Right lobe of liver (tissue), 6 donors: ENCODE results near the gene PTPRN. TPM values are rescaled to one million over a fixed set of nuclear protein-coding genes. Genes with fewer than 3 reads are reported as not detected.

Source experiments
- ATAC-seq, 4 donors: fragments of 200-7000 bp; cut with Tn5 transposase; one replicate each; pipeline ENCODE4 v1.9.1; 2020; ENCODE audit warnings: mild to moderate bottlenecking in 4 of 4, moderate library complexity in 4 of 4
- DNase-seq, 3 donors: peaks; one replicate each; pipeline ENCODE4 v3.0.0-alpha.2; 2020
- H3K27ac ChIP-seq, 3 donors: fragments of 200-600 bp; one replicate each; pipeline ENCODE4 v1.8.0; 2022
- H3K27me3 ChIP-seq, 2 donors: fragments of 200-600 bp; one replicate each; pipeline ENCODE4 v1.8.0; 2022
- H3K36me3 ChIP-seq, 4 donors: fragments of 200-600 bp; sonication (generic) in 1 of 4; one replicate each; pipeline versions ENCODE4 v1.5.1 to v1.8.0; 2017 to 2022; ENCODE audit warnings: control low read depth in 1 of 4
- H3K4me1 ChIP-seq, 4 donors: fragments of 200-600 bp; sonication (generic) in 1 of 4; one replicate each; pipeline versions ENCODE4 v1.5.1 to v1.8.0; 2017 to 2022; ENCODE audit warnings: control low read depth in 1 of 4
- H3K4me3 ChIP-seq, 3 donors: fragments of 200-600 bp; one replicate each; pipeline ENCODE4 v1.8.0; 2022
- H3K9me3 ChIP-seq, 4 donors: fragments of 200-600 bp; sonication (generic) in 1 of 4; one replicate each; pipeline versions ENCODE4 v1.5.1 to v1.8.0; 2017 to 2022; ENCODE audit warnings: control low read depth in 1 of 4
- POLR2A ChIP-seq: fragments of 450-650 bp; IDR thresholded peaks from one replicate; pipeline ENCODE4 v1.6.1; 2017; ENCODE audit warnings: antibody characterized with exemption, mild to moderate bottlenecking
- WGBS: methylation state at CpG from one replicate; pipeline ENCODE4 v1.1.6; 2018; ENCODE audit warnings: low coverage, low lambda C conversion rate; ENCODE audit not compliant: insufficient coverage; ENCODE audit errors: missing lambda C conversion rate; 5-methylcytosine and 5-hydroxymethylcytosine counted together
- intact Hi-C, 2 donors: fragments of 100-400 bp; cut with DNase I; formaldehyde crosslinking; loops; one replicate each; pipeline versions ENCODE4 v1.11.2 to v1.14.1; 2022
- total RNA-seq, 6 experiments: library from RNA; depleted of rRNA in 2 of 6; stranded (reverse); fragments of >200 nt in 2 of 6; fragmentation: NEBNext Ultra II Directional in 3 of 6; extraction: Animal tissue kit (Norgen Biotek cat#: 25700) in 3 of 6; gene quantifications; one replicate each; pipeline versions ENCODE4 v1.1.0 to v1.2.4, GENCODE V29; 2016 to 2023
- TF ChIP-seq, protein P1 (sequence below), 4 donors: fragments of 200-600 bp in 3 of 4; fragments of 450-650 bp in 1 of 4; IDR thresholded peaks; one replicate each; pipeline versions ENCODE4 v1.5.1 to v1.8.0; 2016 to 2022; ENCODE audit warnings: antibody characterized with exemption in 4 of 4, mild to moderate bottlenecking in 2 of 4
- donor health status: DM: no; HTN: yes; CAD: no.
- donor health status: DM: no; HTN: no; CAD: no.
- donor health status: DM: no; HTN: no; CAD: no.
- donor health status: DM: no; HTN: yes; CAD: no.
- donor health status: DM: no; HTN: yes; CAD: no.

Gene PTPRN
- total RNA-seq, 6 experiments from 2014 or later: 0.31 TPM; not detected in 5

DNA sequence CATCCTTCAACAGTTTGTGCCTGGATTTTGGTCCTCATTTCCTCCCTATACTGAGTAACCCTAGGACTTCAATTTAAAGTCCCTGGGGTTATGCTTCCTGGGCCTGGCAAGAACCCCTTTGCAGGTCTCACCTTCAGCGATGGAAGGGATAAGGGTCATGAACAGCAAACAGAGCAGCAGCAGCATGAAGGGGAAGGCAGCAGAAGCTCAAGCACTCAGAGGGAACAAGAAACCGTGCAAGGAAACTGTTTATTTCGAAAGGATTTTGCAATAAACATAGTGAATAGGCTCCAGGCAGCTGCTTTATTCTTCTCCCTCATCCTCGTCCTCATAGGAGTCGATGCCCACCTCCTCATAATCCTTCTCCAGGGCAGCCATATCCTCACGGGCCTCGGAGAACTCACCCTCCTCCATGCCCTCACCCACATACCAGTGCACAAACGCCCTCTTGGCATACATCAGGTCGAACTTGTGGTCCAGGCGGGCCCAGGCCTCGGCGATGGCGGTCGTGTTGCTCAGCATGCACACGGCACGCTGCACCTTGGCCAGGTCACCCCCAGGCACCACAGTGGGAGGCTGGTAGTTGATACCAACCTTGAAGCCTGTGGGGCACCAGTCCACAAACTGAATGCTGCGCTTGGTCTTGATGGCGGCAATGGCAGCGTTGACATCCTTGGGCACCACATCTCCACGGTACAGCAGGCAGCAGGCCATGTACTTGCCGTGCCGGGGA lies 59.0 kb downstream of the PTPRN start:
- Histone ChIP-seq H3K9me3 (no peaks in the 10 kb centered on the region), H3K4me3 (peak overlapping the region in 1 of 3 donors; percentile 17), H3K27ac (peak overlapping the region; percentile 76 to 94 (median 85)), H3K4me1 (peaks cover 2 to 51% (median 30%) of the 10 kb centered on the region in 4 donors), H3K27me3 (no peaks in the 10 kb centered on the region), H3K36me3 (peaks cover 0 to 5% (median 2%) of the 10 kb centered on the region in 4 donors)
- no peak for ATAC-seq
- intact Hi-C loops: no loop called here
- TF ChIP-seq, protein P1, sequence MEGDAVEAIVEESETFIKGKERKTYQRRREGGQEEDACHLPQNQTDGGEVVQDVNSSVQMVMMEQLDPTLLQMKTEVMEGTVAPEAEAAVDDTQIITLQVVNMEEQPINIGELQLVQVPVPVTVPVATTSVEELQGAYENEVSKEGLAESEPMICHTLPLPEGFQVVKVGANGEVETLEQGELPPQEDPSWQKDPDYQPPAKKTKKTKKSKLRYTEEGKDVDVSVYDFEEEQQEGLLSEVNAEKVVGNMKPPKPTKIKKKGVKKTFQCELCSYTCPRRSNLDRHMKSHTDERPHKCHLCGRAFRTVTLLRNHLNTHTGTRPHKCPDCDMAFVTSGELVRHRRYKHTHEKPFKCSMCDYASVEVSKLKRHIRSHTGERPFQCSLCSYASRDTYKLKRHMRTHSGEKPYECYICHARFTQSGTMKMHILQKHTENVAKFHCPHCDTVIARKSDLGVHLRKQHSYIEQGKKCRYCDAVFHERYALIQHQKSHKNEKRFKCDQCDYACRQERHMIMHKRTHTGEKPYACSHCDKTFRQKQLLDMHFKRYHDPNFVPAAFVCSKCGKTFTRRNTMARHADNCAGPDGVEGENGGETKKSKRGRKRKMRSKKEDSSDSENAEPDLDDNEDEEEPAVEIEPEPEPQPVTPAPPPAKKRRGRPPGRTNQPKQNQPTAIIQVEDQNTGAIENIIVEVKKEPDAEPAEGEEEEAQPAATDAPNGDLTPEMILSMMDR (IDR thresholded peaks at IDR 0.05): no peak
- TF ChIP-seq POLR2A: no peak
- no peak for DNase-seq
- WGBS: 63% methylated on average over 15 of the region's 22 CpGs

DNA sequence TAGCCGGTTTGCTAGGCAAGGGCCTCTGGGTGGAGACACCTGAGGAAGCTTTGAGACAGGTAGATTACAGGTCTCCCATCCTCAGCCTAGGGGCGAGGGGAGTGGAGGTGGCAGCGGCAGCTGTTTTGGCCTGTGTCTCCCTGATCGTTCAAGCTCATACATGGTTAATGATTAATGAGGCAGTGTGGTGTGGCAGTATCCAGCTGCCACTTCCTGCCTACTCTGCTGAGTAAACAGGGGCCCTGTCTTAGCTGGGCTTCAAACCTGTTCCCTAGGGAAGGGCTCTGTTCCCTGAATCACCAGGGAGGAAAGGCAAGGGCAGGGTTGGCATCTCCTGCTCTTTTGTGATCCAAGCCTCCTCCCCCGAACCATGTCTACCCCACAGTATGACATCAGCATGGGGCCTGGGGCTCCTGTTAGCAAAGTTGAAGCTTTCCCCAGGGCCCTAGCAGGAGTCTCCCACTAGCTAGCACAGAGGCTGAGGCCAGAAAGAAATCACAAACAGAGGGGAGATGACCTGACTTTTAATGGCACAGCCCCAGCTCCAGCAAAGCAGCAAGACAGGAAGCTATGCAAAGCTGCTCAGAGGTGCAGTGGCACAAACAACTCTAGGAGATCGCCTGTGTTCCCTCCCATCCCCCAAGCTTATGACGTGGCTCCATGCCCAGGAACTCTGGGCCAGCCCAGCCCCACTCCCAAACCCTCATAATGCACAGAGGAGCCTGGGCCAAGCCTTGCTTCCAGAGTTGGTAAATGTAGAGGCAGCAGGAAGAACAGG lies 59.8 kb downstream of the PTPRN start:
- ATAC-seq (peak; percentile 67 to 76 (median 73)), DNase-seq (peak; percentile 83 to 91 (median 90))
- Histone ChIP-seq H3K4me1 (peaks cover 2 to 57% (median 30%) of the 10 kb centered on the region in 4 donors), H3K27ac (peak overlapping the region; percentile 76 to 94 (median 85)), H3K4me3 (peak overlapping the region in 1 of 3 donors; percentile 17), H3K9me3 (no peaks in the 10 kb centered on the region), H3K27me3 (no peaks in the 10 kb centered on the region), H3K36me3 (peaks cover 0 to 5% (median 2%) of the 10 kb centered on the region in 4 donors)
- WGBS: 0% methylated on average over 4 of the region's 7 CpGs
- intact Hi-C loops: no loop called here
- peak; percentile 76 for TF ChIP-seq POLR2A
- TF ChIP-seq, protein P1 (IDR thresholded peaks at IDR 0.05): no peak

DNA sequence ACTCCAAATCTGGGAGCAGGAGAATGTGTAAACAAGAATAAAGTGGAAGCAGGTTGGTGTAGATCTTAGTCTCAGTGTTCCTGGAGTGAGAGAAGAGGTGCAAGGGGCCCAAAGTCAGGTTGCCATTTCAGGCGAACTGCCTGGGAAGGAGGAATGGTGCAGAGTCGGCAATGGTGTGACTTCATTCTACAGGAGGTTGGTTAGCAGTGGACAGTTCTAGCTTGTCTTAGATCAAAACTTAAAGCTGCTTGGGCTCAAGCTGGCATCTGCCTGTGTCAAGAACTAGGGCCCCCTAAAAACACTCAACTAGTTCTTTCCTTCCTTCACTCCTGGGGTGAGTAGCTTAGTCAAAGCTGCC lies 60.4 kb downstream of the PTPRN start:
- Histone ChIP-seq H3K4me1 (peaks cover 2 to 57% (median 30%) of the 10 kb centered on the region in 4 donors), H3K27me3 (no peaks in the 10 kb centered on the region), H3K36me3 (peaks cover 0 to 5% (median 2%) of the 10 kb centered on the region in 4 donors), H3K9me3 (no peaks in the 10 kb centered on the region), H3K4me3 (peak overlapping the region in 1 of 3 donors; percentile 17), H3K27ac (peak overlapping the region; percentile 76 to 94 (median 85))
- DNase-seq (no peak), ATAC-seq (no peak)
- WGBS: 58% methylated on average over 2 of the region's 2 CpGs
- intact Hi-C loops: no loop called here
- TF ChIP-seq, protein P1 (IDR thresholded peaks at IDR 0.05): no peak
- no peak for TF ChIP-seq POLR2A

DNA sequence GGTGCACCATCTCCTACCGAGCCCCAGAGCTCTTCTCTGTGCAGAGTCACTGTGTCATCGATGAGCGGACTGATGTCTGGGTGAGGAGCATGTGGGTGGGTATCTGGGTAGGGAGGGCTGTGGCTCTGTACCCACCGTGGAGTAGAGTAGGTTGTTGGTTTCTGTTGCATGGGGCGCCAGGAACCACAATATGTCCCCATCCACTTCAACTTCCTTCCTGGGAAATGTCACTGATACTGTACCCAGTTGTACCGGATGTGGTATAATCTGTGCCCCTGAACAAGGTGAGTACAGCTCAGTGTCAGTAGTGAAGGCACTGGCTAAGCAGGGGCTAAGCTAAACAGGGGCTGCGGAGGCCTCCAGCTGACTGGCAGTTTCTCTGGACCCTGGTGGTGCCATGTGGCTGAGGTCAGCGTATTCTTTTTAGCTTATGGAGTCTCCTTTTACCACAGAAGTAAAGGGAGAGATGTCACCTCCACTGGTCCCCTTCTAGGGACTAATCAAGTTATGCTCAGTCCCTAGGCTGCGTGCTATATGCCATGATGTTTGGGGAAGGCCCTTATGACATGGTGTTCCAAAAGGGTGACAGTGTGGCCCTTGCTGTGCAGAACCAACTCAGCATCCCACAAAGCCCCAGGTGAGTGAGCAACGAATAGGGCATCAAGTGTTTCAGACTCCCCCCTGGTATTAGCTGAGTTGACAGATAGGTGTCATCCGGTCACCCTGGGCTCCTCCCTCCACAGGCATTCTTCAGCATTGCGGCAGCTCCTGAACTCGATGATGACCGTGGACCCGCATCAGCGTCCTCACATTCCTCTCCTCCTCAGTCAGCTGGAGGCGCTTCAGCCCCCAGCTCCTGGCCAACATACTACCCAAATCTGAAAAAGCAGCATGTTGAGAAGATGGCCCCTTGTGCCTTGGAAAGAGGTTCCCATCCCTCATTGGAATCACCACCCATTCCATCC lies 61.2 kb downstream of the PTPRN start:
- Histone ChIP-seq H3K27me3 (no peaks in the 10 kb centered on the region), H3K36me3 (peaks cover 0 to 5% (median 2%) of the 10 kb centered on the region in 4 donors), H3K9me3 (no peaks in the 10 kb centered on the region), H3K4me1 (peaks cover 2 to 57% (median 29%) of the 10 kb centered on the region in 4 donors), H3K4me3 (no peak overlapping the region), H3K27ac (peak overlapping the region in 2 of 3 donors; percentile 85 to 94)
- ATAC-seq (no peak), DNase-seq (no peak)
- WGBS: 73% methylated on average over 4 of the region's 17 CpGs
- TF ChIP-seq, protein P1 (IDR thresholded peaks at IDR 0.05): no peak
- peak; percentile 18 for TF ChIP-seq POLR2A
- intact Hi-C loops: no loop called here
